ENCODE data around the gene PCBP3. TPM values are rescaled to one million over a fixed set of nuclear protein-coding genes. Genes with fewer than 3 reads are reported as not detected.

Gene PCBP3
- total and polyA plus RNA-seq, 4 donors: 0.36 to 1.6 (median 0.42) TPM

- no peak for DNase-seq (ENCODE audit: low spot score)
These were observed 220.2 kb downstream of the PCBP3 start for GRCh38 chr21:45863751-45864150.

GRCh38 chr21:45864436-45864835, 220.9 kb downstream of the PCBP3 start:
- Histone ChIP-seq H3K9me3 (ENCODE audit: control insufficient read depth in 4 of 4, low read length in 3 of 4) (no peaks in the 10 kb centered on the region), H3K4me3 (ENCODE audit: low read depth in 1 of 3, low read length in 3 of 3) (no peak overlapping the region), H3K27me3 (ENCODE audit: control insufficient read depth in 4 of 4, insufficient read depth in 4 of 4, low read length in 3 of 4) (no peaks in the 10 kb centered on the region), H3K9ac (ENCODE audit: low read depth in 1 of 2, low read length in 2 of 2) (no peak overlapping the region), H3K36me3 (ENCODE audit: control insufficient read depth in 4 of 4, insufficient read depth in 3 of 4, low read depth in 1 of 4, low read length in 3 of 4) (no peaks in the 10 kb centered on the region), H3K27ac (ENCODE audit: low read depth in 1 of 2, low read length in 2 of 2) (no peak overlapping the region), H3K4me1 (ENCODE audit: control insufficient read depth in 4 of 4, insufficient read depth in 4 of 4, low read length in 3 of 4) (peaks cover 0 to 2% (median 1%) of the 10 kb centered on the region in 4 donors)
- DNase-seq (ENCODE audit: low spot score): no peak
- TF ChIP-seq ATF3 (IDR thresholded peaks at IDR 0.05) (no peak), FOXA2 (IDR thresholded peaks at IDR 0.05) (no peak), REST (IDR thresholded peaks at IDR 0.05) (no peak), GABPA (IDR thresholded peaks at IDR 0.05 in 1 of 2, conservative IDR thresholded peaks at IDR 0.05 in 1 of 2) (no peak), RAD21 (IDR thresholded peaks at IDR 0.05) (no peak)
- WGBS: 65% methylated on average over 5 of the region's 5 CpGs

More at GRCh38 chr21:45863751-45864150, 220.2 kb downstream of the PCBP3 start:
- Histone ChIP-seq H3K27ac (ENCODE audit: low read depth in 1 of 2, low read length in 2 of 2) (no peak overlapping the region), H3K27me3 (ENCODE audit: control insufficient read depth in 4 of 4, insufficient read depth in 4 of 4, low read length in 3 of 4) (no peaks in the 10 kb centered on the region), H3K9ac (ENCODE audit: low read depth in 1 of 2, low read length in 2 of 2) (no peak overlapping the region), H3K36me3 (ENCODE audit: control insufficient read depth in 4 of 4, insufficient read depth in 3 of 4, low read depth in 1 of 4, low read length in 3 of 4) (no peaks in the 10 kb centered on the region), H3K9me3 (ENCODE audit: control insufficient read depth in 4 of 4, low read length in 3 of 4) (no peaks in the 10 kb centered on the region), H3K4me1 (ENCODE audit: control insufficient read depth in 4 of 4, insufficient read depth in 4 of 4, low read length in 3 of 4) (peaks cover 0 to 9% (median 6%) of the 10 kb centered on the region in 4 donors), H3K4me3 (ENCODE audit: low read depth in 1 of 3, low read length in 3 of 3) (no peak overlapping the region)
- TF ChIP-seq YY1 (IDR thresholded peaks at IDR 0.05) (no peak), REST (IDR thresholded peaks at IDR 0.05) (no peak), EGR1 (IDR thresholded peaks at IDR 0.05; ENCODE audit: low read depth in 2 of 2) (no peak), RXRA (IDR thresholded peaks at IDR 0.05) (no peak), NR2F2 (IDR thresholded peaks at IDR 0.05) (no peak), GABPA (IDR thresholded peaks at IDR 0.05 in 1 of 2, conservative IDR thresholded peaks at IDR 0.05 in 1 of 2) (no peak), FOXA2 (IDR thresholded peaks at IDR 0.05) (no peak), JUND (IDR thresholded peaks at IDR 0.05) (no peak), FOXA1 (IDR thresholded peaks at IDR 0.05) (no peak), ATF3 (IDR thresholded peaks at IDR 0.05) (no peak), RAD21 (IDR thresholded peaks at IDR 0.05) (no peak), HNF4A (conservative IDR thresholded peaks at IDR 0.05) (no peak)
- TF ChIP-seq, protein P1, sequence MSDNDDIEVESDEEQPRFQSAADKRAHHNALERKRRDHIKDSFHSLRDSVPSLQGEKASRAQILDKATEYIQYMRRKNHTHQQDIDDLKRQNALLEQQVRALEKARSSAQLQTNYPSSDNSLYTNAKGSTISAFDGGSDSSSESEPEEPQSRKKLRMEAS (IDR thresholded peaks at IDR 0.05): no peak
- WGBS: 87% methylated on average over 19 of the region's 19 CpGs
